HG02970 (cell line): Measurements from ENCODE around the gene IGSF9.

Experiments used
- ATAC-seq: cut with Tn5 transposase; IDR thresholded peaks from one replicate; pipeline ENCODE4 v1.9.1; 2021; ENCODE audit warnings: mild to moderate bottlenecking, moderate library complexity, moderate number of reproducible peaks; ENCODE audit not compliant: unreplicated experiment, low FRiP score

Gene IGSF9

GRCh38 chr1:159935719-159936272 lies 9.6 kb downstream of the IGSF9 start:
- ATAC-seq, result no peak

GRCh38 chr1:159935305-159935704 lies 10.1 kb downstream of the IGSF9 start:
- no peak for ATAC-seq

- no peak for ATAC-seq
Observed at GRCh38 chr1:159934136-159935039, 11.0 kb downstream of the IGSF9 start.

- no peak for ATAC-seq
Observed at GRCh38 chr1:159933347-159933746, 12.1 kb downstream of the IGSF9 start.

GRCh38 chr1:159932296-159933285 lies 12.8 kb downstream of the IGSF9 start:
- ATAC-seq, result no peak

GRCh38 chr1:159931795-159932173 lies 13.6 kb downstream of the IGSF9 start:
- no peak for ATAC-seq

- no peak for ATAC-seq
Observed at GRCh38 chr1:159931101-159931794, 14.2 kb downstream of the IGSF9 start.

GRCh38 chr1:159930634-159931033 lies 14.8 kb downstream of the IGSF9 start:
- ATAC-seq, result no peak

- no peak for ATAC-seq
Observed at GRCh38 chr1:159930216-159930615, 15.2 kb downstream of the IGSF9 start.

- no peak for ATAC-seq
Observed at GRCh38 chr1:159929155-159930051, 16.0 kb downstream of the IGSF9 start.

- no peak for ATAC-seq
Observed at GRCh38 chr1:159928491-159929050, 16.8 kb downstream of the IGSF9 start.

- ATAC-seq, result no peak
Observed at GRCh38 chr1:159927849-159928431, 17.5 kb downstream of the IGSF9 start.

- no peak for ATAC-seq
Observed at GRCh38 chr1:159927211-159927848, 18.1 kb downstream of the IGSF9 start.

GRCh38 chr1:159925719-159926078 lies 19.7 kb downstream of the IGSF9 start:
- ATAC-seq, result peak; percentile 1

- peak; percentile 44 for ATAC-seq
Observed at GRCh38 chr1:159924791-159925718, 20.4 kb downstream of the IGSF9 start, which contains the start of gene TAGLN2. Gene TAGLN2 (minus strand): TSS chr1:159925507. CDS start chr1:159920509, 4,998 bp downstream.

- no peak for ATAC-seq
Observed at GRCh38 chr1:159924025-159924790, 21.2 kb downstream of the IGSF9 start.
